ENCODE measurements around the gene TRIP13.

DNA sequence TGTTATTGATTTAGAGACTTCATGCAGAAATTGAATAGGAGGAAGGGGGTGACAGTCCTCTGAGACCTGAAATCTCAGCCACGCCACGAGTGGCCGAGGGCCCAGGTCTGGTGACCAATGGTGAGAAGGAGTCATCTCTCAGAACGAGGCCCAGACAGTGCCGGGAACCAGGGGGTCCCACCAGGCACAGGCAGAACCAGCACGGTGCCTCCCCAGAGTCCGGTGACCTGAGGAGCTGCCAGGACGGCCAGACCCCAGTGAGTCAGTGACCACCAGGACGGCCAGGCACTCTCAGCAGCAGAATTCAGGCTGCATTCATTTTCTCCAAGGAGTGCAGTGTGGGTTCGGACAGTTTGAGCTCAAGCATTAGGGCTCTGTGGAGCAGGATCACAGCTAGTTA lies 72.1 kb downstream of the TRIP13 start:
- TF ChIP-seq, protein P1, sequence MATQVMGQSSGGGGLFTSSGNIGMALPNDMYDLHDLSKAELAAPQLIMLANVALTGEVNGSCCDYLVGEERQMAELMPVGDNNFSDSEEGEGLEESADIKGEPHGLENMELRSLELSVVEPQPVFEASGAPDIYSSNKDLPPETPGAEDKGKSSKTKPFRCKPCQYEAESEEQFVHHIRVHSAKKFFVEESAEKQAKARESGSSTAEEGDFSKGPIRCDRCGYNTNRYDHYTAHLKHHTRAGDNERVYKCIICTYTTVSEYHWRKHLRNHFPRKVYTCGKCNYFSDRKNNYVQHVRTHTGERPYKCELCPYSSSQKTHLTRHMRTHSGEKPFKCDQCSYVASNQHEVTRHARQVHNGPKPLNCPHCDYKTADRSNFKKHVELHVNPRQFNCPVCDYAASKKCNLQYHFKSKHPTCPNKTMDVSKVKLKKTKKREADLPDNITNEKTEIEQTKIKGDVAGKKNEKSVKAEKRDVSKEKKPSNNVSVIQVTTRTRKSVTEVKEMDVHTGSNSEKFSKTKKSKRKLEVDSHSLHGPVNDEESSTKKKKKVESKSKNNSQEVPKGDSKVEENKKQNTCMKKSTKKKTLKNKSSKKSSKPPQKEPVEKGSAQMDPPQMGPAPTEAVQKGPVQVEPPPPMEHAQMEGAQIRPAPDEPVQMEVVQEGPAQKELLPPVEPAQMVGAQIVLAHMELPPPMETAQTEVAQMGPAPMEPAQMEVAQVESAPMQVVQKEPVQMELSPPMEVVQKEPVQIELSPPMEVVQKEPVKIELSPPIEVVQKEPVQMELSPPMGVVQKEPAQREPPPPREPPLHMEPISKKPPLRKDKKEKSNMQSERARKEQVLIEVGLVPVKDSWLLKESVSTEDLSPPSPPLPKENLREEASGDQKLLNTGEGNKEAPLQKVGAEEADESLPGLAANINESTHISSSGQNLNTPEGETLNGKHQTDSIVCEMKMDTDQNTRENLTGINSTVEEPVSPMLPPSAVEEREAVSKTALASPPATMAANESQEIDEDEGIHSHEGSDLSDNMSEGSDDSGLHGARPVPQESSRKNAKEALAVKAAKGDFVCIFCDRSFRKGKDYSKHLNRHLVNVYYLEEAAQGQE (IDR thresholded peaks at IDR 0.05; ENCODE audit: insufficient read depth in 1 of 2, low read depth in 2 of 2, low read length in 2 of 2): no peak
- TF ChIP-seq TAF1 (IDR thresholded peaks at IDR 0.05; ENCODE audit: borderline replicate concordance, insufficient read depth, low read length): no peak
- no peak for TF ChIP-seq POLR2AphosphoS5 (IDR thresholded peaks at IDR 0.05; ENCODE audit: low read depth, low read length)

All from PFSK-1 (cell line).